Activated CD4-positive, alpha-beta memory T cell treated with anti-CD3 and anti-CD28 coated beads for 36 hours (primary cell): ENCODE data around the gene DCAF10. TPM values are rescaled to one million over a fixed set of nuclear protein-coding genes. Genes with fewer than 3 reads are reported as not detected.
A peak's percentile ranks its signal among the peaks of the same experiment; 100 is the strongest.
"Not testable (repeated sequence)": the region's sequence is repeated elsewhere in the genome, so short reads cannot be mapped to it uniquely, and the experiment has no call there.

ENCODE experiments used
- CTCF ChIA-PET: fragments of 350-600 bp; sonication (Branson Sonifier 250); formaldehyde crosslinking; loops from one replicate; lab custom pipeline; 2021; ENCODE audit warnings: antibody characterized with exemption, inconsistent platforms; lab: Charles Lee
- POLR2A ChIA-PET: fragments of 350-600 bp; sonication (Branson Sonifier 250); formaldehyde crosslinking; loops from one replicate; lab custom pipeline; 2021; ENCODE audit warnings: antibody characterized with exemption; lab: Charles Lee
- DNase-seq: peaks from one replicate; pipeline ENCODE4 v3.0.0-alpha.2; 2020
- H3K27ac Mint-ChIP-seq: one replicate; pipeline ENCODE4 v1.8.0; 2021; ENCODE audit warnings: mixed read lengths
- H3K27me3 Mint-ChIP-seq: one replicate; pipeline ENCODE4 v1.8.0; 2021; ENCODE audit warnings: mixed read lengths
- H3K36me3 Mint-ChIP-seq: one replicate; pipeline ENCODE4 v1.8.0; 2021; ENCODE audit warnings: mixed read lengths
- H3K4me1 Mint-ChIP-seq: one replicate; pipeline ENCODE4 v1.8.0; 2021; ENCODE audit warnings: low read depth, mixed read lengths
- H3K4me3 Mint-ChIP-seq: one replicate; pipeline ENCODE4 v1.8.0; 2021; ENCODE audit warnings: mild to moderate bottlenecking, mixed read lengths
- H3K9me3 Mint-ChIP-seq: one replicate; pipeline ENCODE4 v1.8.0; 2021; ENCODE audit warnings: mixed read lengths
- intact Hi-C: fragments of 100-400 bp; cut with micrococcal nuclease; formaldehyde crosslinking; loops from one replicate; pipeline ENCODE4 v1.15.1; 2023
- total RNA-seq, 2 experiments: library from RNA; stranded (reverse); gene quantifications; one replicate each; pipeline ENCODE4 v1.2.3, GENCODE V29; 2021

DCAF10 gene
- total RNA-seq = 10 to 100 TPM; 13.8 to 17.2 TPM

DNA sequence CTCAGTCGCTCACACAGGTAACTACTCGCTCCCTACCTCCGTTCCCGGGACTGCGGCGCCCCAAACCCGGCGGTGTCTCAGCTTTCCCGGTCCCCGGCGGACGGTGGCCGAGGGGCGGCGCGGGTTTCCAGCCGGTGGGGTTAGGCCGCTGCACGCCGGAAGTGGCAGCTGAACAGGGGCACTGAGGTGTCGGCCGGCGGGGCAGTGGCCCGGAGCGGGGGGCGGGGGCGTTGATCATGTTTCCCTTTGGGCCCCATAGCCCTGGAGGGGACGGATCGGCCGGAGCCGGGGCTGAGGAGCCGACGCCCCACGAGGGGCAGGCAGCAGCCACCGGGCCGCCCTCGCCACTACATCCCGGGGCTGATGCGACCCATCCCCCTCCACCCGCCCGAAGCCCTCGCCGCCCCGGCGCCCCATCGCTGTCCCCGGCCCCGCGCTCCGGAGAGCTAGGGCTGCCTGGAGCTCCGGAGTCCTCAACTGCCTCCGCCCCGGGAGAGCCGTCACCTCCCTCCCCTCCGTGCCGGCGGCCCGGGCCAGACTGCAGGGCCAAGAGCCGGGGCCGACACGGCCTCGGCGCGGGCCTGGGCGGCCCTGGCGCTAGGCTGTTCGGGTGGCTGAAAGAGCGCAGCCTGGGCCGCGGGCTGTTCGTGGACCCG is at the start of gene DCAF10:
Gene DCAF10, plus strand, starts transcription at position 167 of the 656 bp plus-strand sequence. Its CDS starts 70 bp downstream, at position 237.
- DNase-seq = peak; percentile 92
- ChIA-PET CTCF (interaction anchor here (0.5 kb wide), 1 partner anchor 17 kb away, joined by 5 read pairs; no protein-coding TSS in a partner anchor), POLR2A (interaction anchor here (0.7 to 2.6 kb wide), 6 partner anchors 11 to 102 kb away, joined by 3 to 28 read pairs (median 3); partner anchors contain the start of gene EXOSC3)
- Mint-ChIP-seq H3K4me3 (peak within 1 kb of the TSS; percentile 93), H3K27ac (peak within 1 kb of the TSS; percentile 85), H3K4me1 (peaks cover 40% of the 10 kb centered on the region), H3K27me3 (no peaks in the 10 kb centered on the region), H3K36me3 (peaks cover 2% of the 10 kb centered on the region), H3K9me3 (no peaks in the 10 kb centered on the region)
- intact Hi-C loops = loop anchor here (1.0 to 5.0 kb wide), 5 partner anchors 15 to 208 kb away; partner anchors contain the start of genes EXOSC3, SLC25A51, TOMM5 and TRMT10B

- DNase-seq = no peak
- no peaks in the 10 kb centered on the region for H3K27me3 Mint-ChIP-seq
- H3K4me3 Mint-ChIP-seq = no peak overlapping the region
- H3K9me3 Mint-ChIP-seq = no peaks in the 10 kb centered on the region
- POLR2A ChIA-PET = no interaction called here
- H3K4me1 Mint-ChIP-seq = peaks cover 23% of the 10 kb centered on the region
- H3K36me3 Mint-ChIP-seq = no peaks in the 10 kb centered on the region
- no peak overlapping the region for H3K27ac Mint-ChIP-seq
- CTCF ChIA-PET = no interaction called here
- intact Hi-C loops = loop anchor here (10.0 kb wide), 4 partner anchors 156 to 1176 kb away; partner anchors contain the start of genes MELK, POLR1E, SHB and TOMM5
These were observed 49.4 kb upstream of the DCAF10 start for GRCh38 chr9:37751186-37751585.

DNA sequence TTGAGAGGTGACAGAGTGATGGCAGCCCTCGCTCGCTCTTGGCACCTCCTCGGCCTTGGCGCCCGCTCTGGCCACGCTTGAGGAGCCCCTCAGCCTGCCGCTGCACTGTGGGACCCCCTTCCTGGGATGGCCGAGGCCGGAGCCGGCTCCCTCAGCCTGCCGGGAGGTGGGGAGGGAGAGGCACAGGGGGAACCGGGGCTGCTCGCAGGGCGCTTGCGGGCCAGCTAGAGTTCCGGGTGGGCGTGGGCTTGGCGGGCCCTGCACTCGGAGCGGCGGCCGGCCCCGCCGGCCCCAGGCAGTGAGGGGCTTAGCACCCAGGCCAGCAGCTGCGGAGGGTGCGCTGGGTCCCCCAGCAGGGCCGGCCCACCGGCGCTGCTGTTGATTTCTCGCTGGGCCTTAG is 48.9 kb upstream of the DCAF10 start:
- intact Hi-C loops = loop anchor here (10.0 kb wide), 4 partner anchors 157 to 1177 kb away; partner anchors contain the start of genes MELK, POLR1E, SHB and TOMM5
- CTCF ChIA-PET, H3K36me3 Mint-ChIP-seq, H3K9me3 Mint-ChIP-seq, DNase-seq, H3K27ac Mint-ChIP-seq, H3K27me3 Mint-ChIP-seq, H3K4me3 Mint-ChIP-seq: not testable (repeated sequence)
- peaks cover 23% of the 10 kb centered on the region for H3K4me1 Mint-ChIP-seq
- POLR2A ChIA-PET = interaction anchor here (1.1 kb wide), 1 partner anchor 152 kb away, joined by 3 read pairs; no protein-coding TSS in a partner anchor

DNA sequence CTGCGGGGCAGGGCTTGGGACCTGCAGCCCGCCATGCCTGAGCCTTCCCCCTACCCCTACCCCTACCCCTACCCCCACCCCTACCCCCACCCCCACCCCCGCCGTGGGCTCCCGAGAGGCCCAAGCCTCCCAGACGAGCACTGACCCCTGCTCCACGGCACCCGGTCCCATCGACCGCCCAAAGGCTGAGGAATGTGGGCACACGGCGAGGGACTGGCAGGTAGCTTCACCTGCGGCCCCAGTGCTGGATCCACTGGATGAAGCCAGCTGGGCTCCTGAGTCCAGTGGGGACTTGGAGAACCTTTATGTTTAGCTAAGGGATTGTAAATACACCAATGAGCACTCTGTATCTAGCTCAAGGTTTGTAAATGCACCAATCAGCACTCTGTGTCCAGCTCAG is 48.5 kb upstream of the DCAF10 start:
- H3K36me3 Mint-ChIP-seq, H3K9me3 Mint-ChIP-seq, H3K27ac Mint-ChIP-seq, H3K27me3 Mint-ChIP-seq, CTCF ChIA-PET, DNase-seq, H3K4me3 Mint-ChIP-seq: not testable (repeated sequence)
- POLR2A ChIA-PET = interaction anchor here (1.1 kb wide), 1 partner anchor 151 kb away, joined by 3 read pairs; no protein-coding TSS in a partner anchor
- intact Hi-C loops = loop anchor here (10.0 kb wide), 4 partner anchors 157 to 1177 kb away; partner anchors contain the start of genes MELK, POLR1E, SHB and TOMM5
- peaks cover 23% of the 10 kb centered on the region for H3K4me1 Mint-ChIP-seq

GRCh38 chr9:37752642-37753488 is 47.7 kb upstream of the DCAF10 start:
- Mint-ChIP-seq H3K27me3 (no peaks in the 10 kb centered on the region), H3K27ac (peak overlapping the region; percentile 88), H3K4me3 (peak overlapping the region; percentile 96), H3K36me3 (no peaks in the 10 kb centered on the region), H3K9me3 (no peaks in the 10 kb centered on the region), H3K4me1 (peaks cover 23% of the 10 kb centered on the region)
- ChIA-PET POLR2A (interaction anchor here (1.1 to 1.6 kb wide), 2 partner anchors 32 to 150 kb away, joined by 3 to 4 read pairs; partner anchors contain the start of gene EXOSC3), CTCF (no interaction called here)
- DNase-seq = peak; percentile 30
- intact Hi-C loops = loop anchor here (1.0 to 10.0 kb wide), 7 partner anchors 32 to 1178 kb away; partner anchors contain the start of genes DCAF10, EXOSC3, MELK and POLR1E

GRCh38 chr9:37753489-37754190 is 47.0 kb upstream of the DCAF10 start, which contains the start of gene TRMT10B:
TRMT10B (plus strand) TSS chr9:37753805; CDS start chr9:37761932, 8,127 bp downstream.
- POLR2A ChIA-PET = interaction anchor here (1.6 kb wide), 1 partner anchor 31 kb away, joined by 4 read pairs; the partner anchor contains the start of gene EXOSC3
- peaks cover 23% of the 10 kb centered on the region for H3K4me1 Mint-ChIP-seq
- intact Hi-C loops = loop anchor here (1.0 to 10.0 kb wide), 7 partner anchors 32 to 1179 kb away; partner anchors contain the start of genes DCAF10, EXOSC3, MELK and POLR1E
- peak within 1 kb of the TSS; percentile 88 for H3K27ac Mint-ChIP-seq
- H3K9me3 Mint-ChIP-seq = no peaks in the 10 kb centered on the region
- no peaks in the 10 kb centered on the region for H3K27me3 Mint-ChIP-seq
- no peaks in the 10 kb centered on the region for H3K36me3 Mint-ChIP-seq
- DNase-seq = peak; percentile 83
- H3K4me3 Mint-ChIP-seq = peak within 1 kb of the TSS; percentile 96
- CTCF ChIA-PET = no interaction called here

DNA sequence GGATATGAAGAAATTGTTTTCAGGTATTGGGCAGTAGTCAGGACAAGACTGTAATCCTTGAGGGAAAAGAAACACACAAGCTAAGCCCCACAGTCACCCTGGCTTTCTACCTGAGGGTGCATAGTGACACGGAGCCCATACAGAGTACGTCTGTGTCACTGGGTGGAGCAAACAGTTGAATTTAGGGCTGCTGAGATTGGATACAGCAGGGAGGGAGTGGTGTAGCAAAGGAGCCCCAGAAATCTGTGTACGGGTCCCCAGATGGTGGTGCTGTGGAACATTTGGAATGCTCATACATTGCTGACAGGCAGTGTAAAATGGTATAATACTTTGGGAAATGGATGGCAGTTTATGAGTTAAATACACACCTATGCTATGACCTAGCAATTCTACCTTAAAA is 41.9 kb upstream of the DCAF10 start:
- Mint-ChIP-seq H3K4me1 (peaks cover 22% of the 10 kb centered on the region), H3K27ac (no peak overlapping the region), H3K27me3 (no peaks in the 10 kb centered on the region), H3K4me3 (no peak overlapping the region), H3K9me3 (no peaks in the 10 kb centered on the region), H3K36me3 (peaks cover 7% of the 10 kb centered on the region)
- ChIA-PET POLR2A (no interaction called here), CTCF (interaction anchor here (1.1 kb wide), 1 partner anchor 12 kb away, joined by 3 read pairs; no protein-coding TSS in a partner anchor)
- intact Hi-C loops = loop anchor here (10.0 kb wide), 4 partner anchors 164 to 1184 kb away; partner anchors contain the start of genes MELK, POLR1E, SHB and TOMM5
- DNase-seq = no peak

DNA sequence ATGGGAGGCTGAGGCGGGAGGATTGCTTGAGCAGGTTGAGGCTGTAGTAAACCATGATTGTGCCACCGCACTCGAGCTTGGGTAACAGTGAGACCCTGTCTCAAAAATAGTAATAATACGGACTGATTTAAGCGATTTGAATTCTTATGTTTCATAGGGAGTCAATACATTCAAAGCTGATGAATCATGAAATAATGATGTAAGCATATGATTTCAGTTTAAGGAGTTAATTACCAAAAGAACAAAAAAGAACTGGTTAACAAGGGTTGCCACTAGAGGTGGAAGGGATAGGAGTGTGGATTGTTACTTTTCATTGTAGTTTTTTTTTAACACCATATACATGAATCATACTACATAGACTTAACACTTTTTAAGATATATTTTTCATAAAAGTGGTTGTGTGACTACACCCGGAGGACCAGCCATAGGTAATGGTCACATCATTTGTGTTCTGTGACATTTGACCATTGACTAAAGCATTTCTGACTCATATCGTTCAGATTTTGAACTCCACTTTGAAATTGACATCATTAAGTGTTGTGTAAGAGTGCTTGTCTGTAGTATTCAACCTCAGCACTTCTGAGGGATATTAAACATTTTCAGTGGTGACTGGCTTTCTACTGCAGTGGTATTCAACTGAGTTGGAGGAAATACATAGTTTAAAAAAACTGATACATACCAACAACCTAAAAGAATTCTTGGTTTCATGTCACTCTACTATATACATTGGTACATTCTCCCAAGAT is 40.0 kb upstream of the DCAF10 start:
- ChIA-PET CTCF (no interaction called here), POLR2A (no interaction called here)
- Mint-ChIP-seq H3K9me3 (no peaks in the 10 kb centered on the region), H3K27ac (no peak overlapping the region), H3K36me3 (peaks cover 18% of the 10 kb centered on the region), H3K4me1 (peaks cover 7% of the 10 kb centered on the region), H3K27me3 (no peaks in the 10 kb centered on the region), H3K4me3 (no peak overlapping the region)
- no peak for DNase-seq
- intact Hi-C loops = no loop called here

GRCh38 chr9:37761511-37761910 is 39.1 kb upstream of the DCAF10 start:
- H3K4me3 Mint-ChIP-seq = no peak overlapping the region
- ChIA-PET POLR2A (no interaction called here), CTCF (no interaction called here)
- H3K36me3 Mint-ChIP-seq = peaks cover 25% of the 10 kb centered on the region
- H3K27ac Mint-ChIP-seq = no peak overlapping the region
- DNase-seq = no peak
- intact Hi-C loops = no loop called here
- H3K9me3 Mint-ChIP-seq = no peaks in the 10 kb centered on the region
- no peaks in the 10 kb centered on the region for H3K27me3 Mint-ChIP-seq
- H3K4me1 Mint-ChIP-seq = peaks cover 5% of the 10 kb centered on the region

DNA sequence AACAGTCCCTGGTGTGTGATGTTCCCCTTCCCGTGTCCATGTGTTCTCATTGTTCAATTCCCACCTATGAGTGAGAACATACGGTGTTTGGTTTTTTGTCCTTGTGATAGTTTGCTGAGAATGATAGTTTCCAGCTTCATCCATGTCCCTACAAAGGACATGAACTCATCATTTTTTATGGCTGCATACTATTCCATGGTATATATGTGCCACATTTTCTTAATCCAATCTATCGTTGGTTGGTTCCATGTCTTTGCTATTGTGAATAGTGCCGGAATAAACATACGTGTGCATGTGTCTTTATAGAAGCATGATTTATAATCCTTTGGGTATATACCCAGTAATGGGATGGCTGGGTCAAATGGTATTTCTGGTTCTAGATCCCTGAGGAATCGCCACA is 35.3 kb upstream of the DCAF10 start:
- peaks cover 33% of the 10 kb centered on the region for H3K36me3 Mint-ChIP-seq
- H3K4me3 Mint-ChIP-seq, H3K27ac Mint-ChIP-seq, POLR2A ChIA-PET, H3K9me3 Mint-ChIP-seq, intact Hi-C loops, DNase-seq, H3K27me3 Mint-ChIP-seq, H3K4me1 Mint-ChIP-seq, CTCF ChIA-PET: not testable (repeated sequence)
